HG03139 (cell line): ENCODE measurements around the gene SLC22A31.
"Not testable (repeated sequence)": the region's sequence is repeated elsewhere in the genome, so short reads cannot be mapped to it uniquely, and the experiment has no call there.

Experiments used
- ATAC-seq: cut with Tn5 transposase; IDR thresholded peaks from one replicate; pipeline ENCODE4 v1.9.1; 2021; ENCODE audit not compliant: unreplicated experiment

The SLC22A31 gene

DNA sequence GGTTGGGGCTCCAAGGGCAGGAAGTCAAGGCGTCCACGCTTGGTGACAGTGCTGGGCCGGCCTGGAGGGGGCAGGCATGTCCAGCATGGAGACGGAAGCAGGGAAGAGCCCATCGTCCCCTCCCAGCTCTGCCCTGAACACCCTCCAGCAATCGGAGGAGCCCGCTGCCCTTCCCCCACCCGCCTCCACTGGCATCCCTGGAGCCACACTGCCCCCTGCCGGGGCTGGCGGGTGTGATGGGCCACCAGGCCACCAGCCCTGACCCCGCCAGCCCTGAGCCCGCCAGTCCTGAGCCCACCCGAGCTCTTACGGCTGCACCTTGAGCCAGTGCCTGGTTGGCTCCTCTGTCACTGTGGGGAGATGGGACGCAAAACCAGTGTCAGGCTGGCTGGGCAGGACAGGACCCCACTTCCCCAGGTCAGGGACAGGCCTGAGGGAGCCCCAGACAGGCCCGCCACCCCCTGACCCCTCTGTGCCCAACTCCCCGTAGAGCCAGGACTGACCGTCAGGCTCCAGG, 32.9 kb downstream of the SLC22A31 start:
- no peak for ATAC-seq

DNA sequence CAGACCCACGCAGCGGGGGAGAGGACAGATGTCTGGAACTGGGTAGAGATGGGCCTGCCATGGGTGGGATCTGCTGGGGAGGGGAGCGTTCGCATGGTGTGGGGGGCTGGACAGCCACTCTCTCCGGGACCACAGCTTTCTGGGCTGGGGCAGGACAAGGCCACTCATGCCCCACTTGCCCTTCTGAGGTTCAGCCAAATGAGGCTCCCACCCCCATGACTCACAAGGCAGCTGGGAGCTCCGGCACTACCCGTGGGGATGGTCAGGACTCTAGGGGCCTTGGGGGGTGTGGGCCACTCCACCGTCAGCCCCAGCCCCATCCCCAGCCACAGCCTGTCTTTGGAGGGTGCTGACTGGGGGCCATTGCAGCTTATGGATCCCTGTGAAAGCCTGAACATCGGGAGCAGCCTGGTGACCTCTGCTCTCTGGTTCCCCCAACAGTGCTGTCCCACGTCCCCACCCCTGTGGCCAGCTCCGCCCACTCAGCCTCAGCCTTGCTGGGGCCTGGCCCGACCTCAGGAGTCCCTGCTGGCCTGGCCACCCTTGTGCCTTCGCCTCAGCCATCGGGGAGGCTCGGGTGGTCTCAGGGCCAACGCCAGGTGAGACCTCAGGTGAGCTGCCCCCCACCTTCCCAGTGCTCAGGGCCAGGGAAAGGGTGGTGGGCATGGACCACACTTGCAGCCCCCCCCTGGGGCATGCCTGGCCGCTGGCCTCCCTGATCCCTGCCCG, 33.5 kb downstream of the SLC22A31 start:
- no peak for ATAC-seq

- ATAC-seq: not testable (repeated sequence)
Observed at GRCh38 chr16:89165681-89165979, 34.7 kb downstream of the SLC22A31 start.

DNA sequence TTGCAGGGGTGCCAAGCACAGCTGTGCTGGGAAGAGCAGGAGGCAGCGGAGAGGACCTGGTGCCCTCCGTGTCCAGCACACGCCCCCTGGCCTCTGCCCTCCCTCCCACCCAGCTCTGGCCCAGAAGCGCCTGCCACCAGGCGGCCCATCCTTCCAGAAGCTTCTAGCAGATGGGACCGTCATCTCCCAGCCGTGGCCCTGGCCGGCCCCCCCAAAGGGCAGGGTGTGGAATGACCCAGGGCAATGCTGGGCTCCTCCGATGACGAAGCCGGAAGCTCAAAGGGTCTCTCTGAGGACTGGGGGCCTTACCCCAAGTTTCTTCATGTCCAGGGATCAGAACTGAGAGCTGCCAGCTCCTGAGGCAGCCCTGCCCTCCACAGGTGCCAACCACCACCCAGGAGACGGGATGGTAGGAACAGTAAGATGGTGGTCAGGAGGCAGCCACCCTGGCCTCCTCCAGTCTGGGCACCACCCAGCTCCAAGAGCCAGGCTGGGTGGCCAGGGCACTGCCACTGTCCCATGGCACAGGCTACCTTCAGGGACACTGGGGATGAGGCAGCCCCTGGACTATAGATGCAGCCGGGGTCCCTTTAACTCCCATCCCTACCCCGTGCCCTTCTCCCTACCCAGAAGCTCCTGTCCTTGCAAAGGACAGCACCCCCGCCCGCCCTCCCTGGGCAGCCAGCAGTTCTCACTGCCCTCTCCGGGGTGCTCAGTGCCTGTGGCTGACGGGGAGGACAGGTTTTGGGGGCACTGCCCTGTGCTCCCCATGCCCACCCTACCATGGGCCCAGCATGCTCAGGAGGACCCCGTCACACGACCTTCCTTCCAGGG, 35.3 kb downstream of the SLC22A31 start:
- no peak for ATAC-seq

DNA sequence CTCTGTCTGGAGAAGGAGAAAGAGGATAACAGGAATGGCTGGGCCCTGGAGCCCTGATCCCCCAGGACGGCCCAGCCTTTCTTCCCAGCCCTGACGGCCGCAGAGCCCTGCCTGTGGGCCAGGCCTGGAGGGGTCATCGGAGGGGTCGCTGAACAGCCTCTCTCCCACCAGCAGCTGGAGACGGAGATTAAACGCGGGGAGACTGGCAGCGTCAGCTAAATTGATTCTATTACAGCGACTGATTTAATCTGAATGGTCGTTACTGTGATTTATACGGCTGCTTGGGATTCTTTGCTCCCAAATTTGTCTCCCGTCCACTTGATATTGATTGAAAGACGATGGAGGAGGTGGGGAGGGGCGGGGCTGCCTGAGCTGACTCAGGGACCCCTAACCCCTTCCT, 35.9 kb downstream of the SLC22A31 start:
- no peak for ATAC-seq

DNA sequence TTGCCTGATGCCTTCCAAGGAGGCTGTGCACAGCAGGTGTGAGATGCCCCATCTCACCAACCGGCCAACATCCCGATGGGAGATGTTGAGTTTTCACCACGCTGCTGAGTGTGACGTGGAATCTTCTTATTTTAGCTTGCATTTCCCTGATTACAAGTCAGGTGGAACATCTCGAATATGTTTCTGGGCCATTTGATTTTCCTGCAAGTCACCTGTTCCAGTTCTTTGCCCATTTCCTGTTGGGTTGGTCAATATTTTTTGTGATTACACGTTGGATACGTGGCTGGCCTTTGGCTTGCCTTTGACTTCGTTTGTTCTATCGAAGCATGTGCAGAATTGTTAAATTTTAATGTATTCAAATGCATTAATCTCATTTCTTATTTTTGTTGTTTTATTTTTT, 37.0 kb downstream of the SLC22A31 start:
- no peak for ATAC-seq

DNA sequence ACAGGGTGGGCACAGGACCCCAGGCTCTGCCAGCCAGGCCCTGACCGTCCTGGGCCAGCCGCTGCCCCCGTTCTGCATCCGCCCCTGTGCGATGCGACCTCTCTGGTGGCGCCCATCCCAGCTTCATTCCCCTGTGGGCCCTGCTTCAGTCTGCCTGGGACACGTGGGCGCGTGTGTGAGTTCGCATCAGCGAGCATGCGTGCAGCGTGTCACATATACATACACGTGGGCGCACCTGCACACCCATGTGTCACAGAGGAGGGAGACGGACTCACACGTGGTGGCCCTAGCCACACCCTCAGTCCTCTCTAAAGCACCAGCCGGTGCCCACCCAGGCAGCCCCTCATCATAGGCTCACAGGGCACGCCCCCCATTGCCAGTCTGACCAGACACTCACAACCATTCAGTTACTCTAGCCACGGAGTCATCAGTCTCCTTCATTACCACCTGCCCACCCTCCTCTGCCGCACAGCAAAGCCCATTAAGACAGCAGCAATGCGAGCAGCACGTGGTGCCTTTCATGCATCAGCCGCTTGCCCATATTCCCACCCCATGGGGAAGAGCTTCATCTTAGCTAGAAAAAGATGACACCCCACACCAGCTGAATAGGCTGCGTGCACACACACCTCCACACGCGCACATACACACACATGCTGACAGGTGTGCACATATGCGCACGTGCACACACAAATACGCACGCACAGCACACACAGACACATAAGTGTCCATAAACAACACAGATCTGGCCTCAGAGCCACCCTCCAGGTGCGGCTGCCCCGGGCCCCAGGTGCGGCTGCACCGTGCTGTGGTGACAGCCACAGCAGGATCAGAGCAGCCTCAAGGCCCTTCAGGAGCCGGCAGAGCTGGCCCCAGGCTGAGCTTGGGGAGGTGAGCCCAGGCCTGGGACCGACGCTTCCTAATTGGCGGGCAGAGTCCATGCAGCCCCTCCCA, 38.3 kb downstream of the SLC22A31 start:
- ATAC-seq: no peak

- ATAC-seq: no peak
Observed at GRCh38 chr16:89160977-89161701, 39.2 kb downstream of the SLC22A31 start.

DNA sequence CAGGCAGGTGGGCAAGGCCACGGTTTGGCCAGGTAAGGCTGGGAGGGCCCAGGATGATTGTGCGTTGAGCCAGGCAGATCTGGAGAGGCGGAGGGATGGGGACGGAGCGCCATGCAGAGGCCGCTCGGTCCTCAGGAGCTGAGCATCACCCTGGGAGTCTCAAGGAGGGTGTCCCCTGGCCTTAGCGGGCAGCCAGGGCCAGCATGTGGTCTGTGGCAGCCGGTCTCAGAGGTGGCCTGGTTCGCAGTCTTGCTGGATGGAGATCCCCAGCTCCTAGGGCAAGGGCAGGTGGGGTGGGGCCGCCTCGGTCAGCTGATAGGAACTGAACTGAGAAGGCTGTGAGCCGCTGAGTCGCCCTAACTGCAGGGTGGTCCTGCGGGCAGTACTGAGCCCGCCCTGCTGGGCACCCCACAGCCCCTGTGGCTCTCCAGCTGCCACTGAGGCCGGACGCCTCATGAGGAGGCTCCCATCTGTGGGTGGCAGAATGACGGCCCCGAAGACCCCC, 40.4 kb downstream of the SLC22A31 start:
- no peak for ATAC-seq

DNA sequence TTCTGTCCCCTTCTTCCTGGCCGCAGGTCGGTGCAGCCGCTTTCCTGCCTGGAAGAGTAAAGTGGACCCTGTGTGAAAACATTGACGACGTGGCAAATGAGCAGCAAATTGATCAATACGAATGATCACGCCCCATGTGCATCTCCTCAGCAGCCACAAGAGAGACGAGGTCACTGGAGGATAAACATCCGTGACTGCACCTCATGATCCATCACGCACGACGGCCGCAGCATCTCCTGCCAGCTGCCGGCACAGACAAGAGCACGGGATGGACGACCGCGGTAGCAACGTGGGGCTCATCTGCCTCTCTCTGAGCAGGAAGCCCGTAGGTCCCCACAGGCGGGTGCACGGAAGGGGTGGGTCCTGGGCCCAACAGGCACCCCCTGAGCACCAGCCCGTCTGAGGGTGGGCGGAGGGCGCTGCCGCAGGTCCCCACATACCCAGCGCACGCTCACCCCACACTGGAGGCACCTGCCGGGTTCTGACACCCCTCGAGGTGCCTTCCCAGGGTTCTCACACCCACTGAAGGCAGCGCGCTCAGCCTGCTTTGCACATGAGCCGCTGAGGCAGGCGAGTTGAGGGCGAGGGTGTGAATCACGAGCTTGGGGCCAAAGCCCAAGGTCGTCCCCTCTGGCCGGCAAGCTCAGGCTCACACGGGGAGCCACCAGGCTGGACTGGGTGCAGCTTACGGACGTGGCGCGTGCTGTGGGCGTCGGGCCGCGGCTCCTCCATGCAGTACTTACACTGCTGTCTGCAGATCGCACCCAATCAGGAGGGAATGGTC, 41.1 kb downstream of the SLC22A31 start:
- no peak for ATAC-seq

- no peak for ATAC-seq
Observed at GRCh38 chr16:89157778-89158177, 42.6 kb downstream of the SLC22A31 start.

DNA sequence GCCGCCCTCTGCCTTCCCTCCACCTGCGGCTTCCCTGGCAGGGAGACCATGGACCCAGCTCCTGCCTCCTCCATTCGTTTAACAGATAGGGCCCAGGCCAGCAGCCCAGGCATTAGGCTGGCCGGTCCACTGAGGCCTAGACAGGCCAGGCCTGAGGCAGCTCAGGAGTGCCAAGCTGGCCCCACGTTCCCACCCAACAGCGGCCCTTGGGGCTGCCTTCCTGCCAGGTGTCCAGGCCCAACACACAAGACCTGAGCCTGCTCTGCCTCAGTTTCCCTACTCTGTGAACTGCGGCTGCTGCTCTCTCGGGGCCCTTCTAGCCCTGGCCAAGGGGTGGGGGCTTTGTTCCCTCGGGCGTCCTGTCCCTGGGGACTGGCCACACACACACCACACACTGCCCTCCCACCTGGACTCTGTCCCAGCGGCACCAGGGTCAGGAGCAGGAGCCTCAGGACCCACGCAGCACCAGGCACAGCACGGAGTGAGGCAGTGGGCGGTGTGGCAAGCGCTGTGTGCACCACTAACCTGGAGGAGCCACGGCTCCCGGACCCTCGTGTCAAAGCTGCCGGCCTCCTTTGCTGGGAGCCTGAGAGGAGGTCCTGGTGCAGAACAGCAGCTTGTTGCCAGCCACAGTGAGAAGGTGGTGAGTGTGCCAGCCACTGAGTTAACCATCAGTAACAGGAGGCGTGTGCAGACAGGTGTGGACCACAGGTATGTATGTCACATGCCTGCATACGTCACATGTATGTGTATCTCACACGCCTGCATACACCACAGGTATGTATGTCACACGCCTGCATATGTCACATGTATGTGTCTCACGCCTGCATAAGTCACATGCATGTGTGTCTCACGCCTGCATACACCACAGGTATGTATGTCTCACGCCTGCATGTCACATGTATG, 43.3 kb downstream of the SLC22A31 start:
- ATAC-seq: no peak

- no peak for ATAC-seq
Observed at GRCh38 chr16:89155851-89156739, 44.2 kb downstream of the SLC22A31 start.

- no peak for ATAC-seq
Observed at GRCh38 chr16:89155184-89155679, 45.1 kb downstream of the SLC22A31 start.

- no peak for ATAC-seq
Observed at GRCh38 chr16:89154390-89155183, 45.8 kb downstream of the SLC22A31 start.

DNA sequence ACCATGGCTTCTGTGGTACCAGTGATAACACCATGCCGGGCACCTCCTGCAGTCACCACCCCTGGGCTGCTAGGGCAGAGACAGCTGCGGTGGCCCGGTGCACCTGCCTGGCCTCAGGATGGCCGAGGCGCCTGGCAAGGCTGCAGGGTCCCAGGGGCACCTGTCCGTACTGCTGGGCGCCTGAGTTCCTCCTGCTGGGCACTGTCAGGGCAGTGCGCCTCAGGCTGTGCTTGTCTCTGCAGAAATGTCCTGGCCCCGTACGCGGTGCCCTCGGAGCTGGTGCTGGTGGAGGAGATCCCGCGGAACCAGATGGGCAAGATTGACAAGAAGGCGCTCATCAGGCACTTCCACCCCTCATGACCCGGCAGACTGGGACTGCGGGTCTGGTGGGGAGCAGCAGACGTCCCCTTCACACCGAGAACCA, 46.5 kb downstream of the SLC22A31 start:
- no peak for ATAC-seq
